Measurements from ENCODE around the gene APAF1. TPM values are rescaled to one million over a fixed set of nuclear protein-coding genes. Genes with fewer than 3 reads are reported as not detected.
A peak's percentile ranks its signal among the peaks of the same experiment; 100 is the strongest.

Gene APAF1
- total and polyA plus RNA-seq, 2 of the 13 experiments (the other 11 are each of a cell fraction or from before 2014, with no cell fraction given) = 6.0 to 13.0 TPM

GRCh38 chr12:98644433-98644711 is 718 bp upstream of the APAF1 start (continued):
- TF ChIP-seq HNF1A (IDR thresholded peaks at IDR 0.05; ENCODE audit: low read depth) (no peak), HNF1A (CRISPR knock-in tag; IDR thresholded peaks at IDR 0.05; ENCODE audit: borderline replicate concordance) (no peak), SAP130 (CRISPR knock-in tag; IDR thresholded peaks at IDR 0.05; ENCODE audit: low read depth) (no peak), ZFYVE20 (CRISPR knock-in tag; IDR thresholded peaks at IDR 0.05; ENCODE audit: borderline replicate concordance, low read depth) (no peak), PLRG1 (conservative IDR thresholded peaks at IDR 0.05) (no peak), MAFK (conservative IDR thresholded peaks at IDR 0.05 in 1 of 2, IDR thresholded peaks at IDR 0.05 in 1 of 2; ENCODE audit: low read length in 2 of 2) (no peak), HNRNPUL1 (IDR thresholded peaks at IDR 0.05; ENCODE audit: low read depth, low read length) (no peak), ISL2 (CRISPR knock-in tag; IDR thresholded peaks at IDR 0.05) (no peak), MAFG (CRISPR knock-in tag; IDR thresholded peaks at IDR 0.05) (no peak), PHF8 (CRISPR knock-in tag; IDR thresholded peaks at IDR 0.05) (peak; percentile 80; the same call in 1 of the 2 replicates), ZC3H4 (CRISPR knock-in tag; IDR thresholded peaks at IDR 0.05; ENCODE audit: borderline replicate concordance) (no peak), MTERF4 (CRISPR knock-in tag; IDR thresholded peaks at IDR 0.05) (0 out of 2 replicates have a peak, but pooled peaks have one; percentile 51), DMTF1 (CRISPR knock-in tag; IDR thresholded peaks at IDR 0.05) (no peak), ZBTB46 (CRISPR knock-in tag; IDR thresholded peaks at IDR 0.05; ENCODE audit: borderline replicate concordance) (no peak), ZXDC (CRISPR knock-in tag; IDR thresholded peaks at IDR 0.05) (peak; percentile 78; the same call in 1 of the 2 replicates), CSRNP2 (CRISPR knock-in tag; conservative IDR thresholded peaks at IDR 0.05; ENCODE audit: low read depth) (no peak), TAF1 (CRISPR knock-in tag; IDR thresholded peaks at IDR 0.05) (no peak; the same call in 1 of the 2 replicates)
